ENCODE results near the gene CCDC34. TPM values are rescaled to one million over a fixed set of nuclear protein-coding genes. Genes with fewer than 3 reads are reported as not detected.

The CCDC34 gene
- total RNA-seq, 1 donor from 2014 or later, result 5.6 TPM

GRCh38 chr11:27403195-27403594, 40.2 kb upstream of the CCDC34 start:
- Mint-ChIP-seq H3K9me3 (ENCODE audit: unreplicated experiment) (no peaks in the 10 kb centered on the region), H3K27me3 (ENCODE audit: unreplicated experiment) (peaks cover 1% of the 10 kb centered on the region), H3K27ac (ENCODE audit: unreplicated experiment) (no peak overlapping the region), H3K36me3 (ENCODE audit: low read depth, unreplicated experiment) (no peaks in the 10 kb centered on the region), H3K4me1 (ENCODE audit: unreplicated experiment) (peaks cover 4% of the 10 kb centered on the region), H3K4me3 (ENCODE audit: unreplicated experiment) (no peak overlapping the region)
- TF ChIP-seq CTCF (IDR thresholded peaks at IDR 0.05; ENCODE audit: unreplicated experiment), result no peak
- no peak for DNase-seq (ENCODE audit: low spot score)

DNA sequence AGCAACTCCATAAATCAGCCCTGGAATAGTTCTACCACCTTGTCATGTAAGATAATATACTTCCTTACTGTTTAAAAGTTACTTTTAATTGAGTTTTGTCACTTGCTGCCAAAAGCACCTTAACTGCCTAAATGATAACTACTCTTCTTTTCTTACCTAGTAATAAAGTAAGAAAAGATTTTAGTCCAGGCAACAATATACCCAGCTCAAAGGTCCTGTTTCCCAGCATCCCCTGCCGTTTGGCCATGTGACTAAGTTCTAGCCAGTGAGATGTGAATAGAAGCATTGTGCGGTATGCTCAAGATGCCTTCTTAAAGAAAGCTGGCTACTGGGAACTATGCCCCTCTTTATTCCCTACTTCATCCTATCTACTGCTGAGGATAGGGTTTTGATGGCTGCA, 39.4 kb upstream of the CCDC34 start:
- Mint-ChIP-seq H3K27me3 (ENCODE audit: unreplicated experiment) (peaks cover 1% of the 10 kb centered on the region), H3K27ac (ENCODE audit: unreplicated experiment) (no peak overlapping the region), H3K4me1 (ENCODE audit: unreplicated experiment) (peaks cover 5% of the 10 kb centered on the region), H3K9me3 (ENCODE audit: unreplicated experiment) (no peaks in the 10 kb centered on the region), H3K4me3 (ENCODE audit: unreplicated experiment) (no peak overlapping the region), H3K36me3 (ENCODE audit: low read depth, unreplicated experiment) (no peaks in the 10 kb centered on the region)
- no peak for TF ChIP-seq CTCF (IDR thresholded peaks at IDR 0.05; ENCODE audit: unreplicated experiment)
- DNase-seq (ENCODE audit: low spot score), result no peak

DNA sequence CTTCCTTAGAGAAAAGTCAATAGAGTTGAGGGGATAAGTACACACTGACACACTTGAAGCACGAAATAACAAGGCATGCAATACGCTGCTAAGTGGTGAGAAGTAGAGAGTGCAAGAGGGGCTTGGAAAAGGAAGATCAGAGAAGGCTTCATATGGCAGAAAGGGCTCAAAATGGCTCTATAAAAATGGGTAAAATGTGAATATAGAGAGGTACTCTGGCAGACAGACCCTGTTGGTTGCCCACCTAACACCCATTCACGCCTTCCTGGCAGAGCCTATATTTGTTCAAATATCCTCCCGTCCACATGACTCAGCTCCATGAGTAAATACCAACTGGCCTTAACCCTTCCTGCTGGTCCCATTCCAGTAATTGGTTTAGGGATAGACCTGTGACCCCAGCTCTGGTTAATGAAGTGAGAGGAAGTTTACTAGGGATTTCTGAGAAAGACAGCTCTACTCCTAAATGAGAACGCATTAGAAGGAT, 38.9 kb upstream of the CCDC34 start:
- Mint-ChIP-seq H3K36me3 (ENCODE audit: low read depth, unreplicated experiment) (no peaks in the 10 kb centered on the region), H3K27me3 (ENCODE audit: unreplicated experiment) (peaks cover 1% of the 10 kb centered on the region), H3K4me1 (ENCODE audit: unreplicated experiment) (peaks cover 11% of the 10 kb centered on the region), H3K27ac (ENCODE audit: unreplicated experiment) (no peak overlapping the region), H3K9me3 (ENCODE audit: unreplicated experiment) (no peaks in the 10 kb centered on the region), H3K4me3 (ENCODE audit: unreplicated experiment) (no peak overlapping the region)
- DNase-seq (ENCODE audit: low spot score), result no peak
- no peak for TF ChIP-seq CTCF (IDR thresholded peaks at IDR 0.05; ENCODE audit: unreplicated experiment)

DNA sequence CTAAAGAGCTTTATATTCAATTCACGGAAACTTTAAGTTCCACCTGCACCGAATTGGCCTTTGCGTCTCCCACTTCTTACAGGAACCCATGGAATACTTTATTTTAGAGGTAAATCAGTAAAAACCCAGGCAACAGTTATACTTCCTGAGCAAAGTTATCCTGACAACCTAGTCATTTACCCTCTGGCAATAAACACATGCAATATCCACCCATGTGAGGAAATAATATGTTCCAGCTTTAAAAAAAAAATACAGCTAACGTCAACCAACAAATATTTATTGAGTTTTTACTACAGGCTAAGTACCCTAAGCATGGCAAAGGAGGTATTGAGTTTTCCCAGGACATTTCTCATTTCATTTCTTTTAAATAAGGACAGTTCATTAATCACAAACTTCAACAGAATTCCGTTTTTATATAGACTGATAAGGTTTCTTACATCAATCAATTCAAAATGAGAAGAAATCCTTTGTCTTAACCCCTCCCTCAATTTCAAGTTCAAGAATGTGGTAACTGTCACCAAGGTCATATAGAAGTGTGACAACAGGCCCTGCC, 38.3 kb upstream of the CCDC34 start:
- DNase-seq (ENCODE audit: low spot score), result no peak
- Mint-ChIP-seq H3K9me3 (ENCODE audit: unreplicated experiment) (no peaks in the 10 kb centered on the region), H3K4me3 (ENCODE audit: unreplicated experiment) (no peak overlapping the region), H3K27ac (ENCODE audit: unreplicated experiment) (no peak overlapping the region), H3K27me3 (ENCODE audit: unreplicated experiment) (peaks cover 1% of the 10 kb centered on the region), H3K4me1 (ENCODE audit: unreplicated experiment) (peaks cover 12% of the 10 kb centered on the region), H3K36me3 (ENCODE audit: low read depth, unreplicated experiment) (no peaks in the 10 kb centered on the region)
- TF ChIP-seq CTCF (IDR thresholded peaks at IDR 0.05; ENCODE audit: unreplicated experiment), result no peak

DNA sequence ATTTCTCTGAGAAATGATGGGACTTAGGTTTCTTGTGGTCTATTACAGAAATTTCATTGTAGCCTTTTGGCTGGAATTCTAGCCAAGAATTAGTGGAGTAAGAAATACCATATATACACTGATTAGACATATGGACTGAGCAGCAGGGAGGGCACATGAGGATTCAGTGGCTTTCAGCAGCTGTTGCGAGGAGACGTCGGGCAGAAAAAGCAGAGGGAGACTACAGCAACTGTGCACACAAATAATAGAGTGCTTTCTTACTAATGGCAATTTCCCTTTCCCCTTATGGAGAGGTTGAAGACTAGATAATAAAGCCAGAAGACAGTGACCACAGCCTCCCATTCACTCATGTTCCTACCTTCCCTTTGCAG, 35.4 kb upstream of the CCDC34 start:
- no peak overlapping the region for H3K27ac Mint-ChIP-seq (ENCODE audit: unreplicated experiment)
- no peak for TF ChIP-seq CTCF (IDR thresholded peaks at IDR 0.05; ENCODE audit: unreplicated experiment)
- H3K4me1 Mint-ChIP-seq (ENCODE audit: unreplicated experiment), result peaks cover 8% of the 10 kb centered on the region
- no peaks in the 10 kb centered on the region for H3K9me3 Mint-ChIP-seq (ENCODE audit: unreplicated experiment)
- H3K36me3 Mint-ChIP-seq (ENCODE audit: low read depth, unreplicated experiment), result no peaks in the 10 kb centered on the region
- H3K4me3 Mint-ChIP-seq (ENCODE audit: unreplicated experiment), result no peak overlapping the region
- peaks cover 1% of the 10 kb centered on the region for H3K27me3 Mint-ChIP-seq (ENCODE audit: unreplicated experiment)
- no peak for DNase-seq (ENCODE audit: low spot score)
